Measurements from ENCODE around the gene SOX18. TPM values are rescaled to one million over a fixed set of nuclear protein-coding genes. Genes with fewer than 3 reads are reported as not detected.

The SOX18 gene
- total and polyA plus RNA-seq, 2 of the 13 experiments (the other 11 are each of a cell fraction or from before 2014, with no cell fraction given), result 1.6 to 1.9 TPM

DNA sequence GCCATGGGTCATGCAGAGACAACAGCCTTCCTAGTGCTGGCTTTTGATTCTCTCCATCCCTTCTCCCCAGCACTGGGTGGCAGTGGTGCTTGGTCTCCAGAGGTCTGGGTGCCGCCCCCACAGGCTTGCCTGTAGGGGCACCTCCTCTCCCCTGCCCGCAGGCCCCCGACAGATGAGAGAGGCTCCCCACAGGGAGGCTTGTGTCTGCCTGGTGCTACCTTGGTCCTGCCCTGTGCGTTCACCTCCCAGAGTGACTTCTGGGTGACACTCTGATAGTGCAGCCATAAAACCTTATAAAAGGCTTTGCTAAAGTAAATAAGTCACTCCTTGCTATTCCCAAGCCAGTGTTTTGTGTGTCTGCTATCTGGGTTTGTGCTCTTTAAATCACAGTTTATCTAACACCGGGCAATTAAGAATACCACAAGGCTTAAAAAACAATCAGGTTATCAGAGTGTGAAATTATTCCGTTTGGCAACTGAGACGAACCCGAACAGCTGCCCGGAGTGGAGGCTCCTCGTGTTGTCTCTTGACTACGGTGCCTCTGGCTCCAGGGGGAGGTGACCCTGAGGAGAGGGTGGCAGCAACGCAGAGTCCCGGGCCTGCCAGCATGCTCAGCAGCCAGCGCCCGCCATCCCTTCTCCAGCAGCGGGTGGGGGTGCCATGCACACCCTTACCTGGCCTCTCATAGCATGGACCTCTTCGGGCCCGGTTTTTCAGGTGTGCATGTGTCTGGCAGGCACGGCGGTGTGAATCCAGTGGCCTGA is 18.9 kb downstream of the SOX18 start:
- in situ Hi-C loops (cut with HindIII; ENCODE audit: extremely low pct_ligation_motif_present, low pct_unique_long_range_greater_than_20kb) (no loop called here), intact Hi-C loops (cut with micrococcal nuclease; ENCODE audit: unreplicated experiment) (no loop called here)
- no peak overlapping the region for H3K27ac ChIP-seq (ENCODE audit: extremely low read length, insufficient read depth, low read length)
- no peaks in the 10 kb centered on the region for H4K20me1 ChIP-seq (ENCODE audit: insufficient read depth, low read length)
- no peak for DNase-seq (ENCODE audit: low spot score)
- no peak overlapping the region for H3K4me2 ChIP-seq (ENCODE audit: low read depth, low read length)
- H2AFZ ChIP-seq (ENCODE audit: low read length), result no peak overlapping the region
- FAIRE-seq, result no peak
- H3K4me1 ChIP-seq (ENCODE audit: insufficient read depth, low read length), result peaks cover 12% of the 10 kb centered on the region
- no peak overlapping the region for H3K9ac ChIP-seq (ENCODE audit: insufficient read depth, low read depth, low read length)
- POLR2A ChIA-PET, result no interaction called here
- TF ChIP-seq, protein P1, sequence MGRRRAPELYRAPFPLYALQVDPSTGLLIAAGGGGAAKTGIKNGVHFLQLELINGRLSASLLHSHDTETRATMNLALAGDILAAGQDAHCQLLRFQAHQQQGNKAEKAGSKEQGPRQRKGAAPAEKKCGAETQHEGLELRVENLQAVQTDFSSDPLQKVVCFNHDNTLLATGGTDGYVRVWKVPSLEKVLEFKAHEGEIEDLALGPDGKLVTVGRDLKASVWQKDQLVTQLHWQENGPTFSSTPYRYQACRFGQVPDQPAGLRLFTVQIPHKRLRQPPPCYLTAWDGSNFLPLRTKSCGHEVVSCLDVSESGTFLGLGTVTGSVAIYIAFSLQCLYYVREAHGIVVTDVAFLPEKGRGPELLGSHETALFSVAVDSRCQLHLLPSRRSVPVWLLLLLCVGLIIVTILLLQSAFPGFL (CRISPR knock-in tag; IDR thresholded peaks at IDR 0.05), result no peak
- peak; percentile 75 for TF ChIP-seq AGO2 (optimal IDR thresholded peaks at IDR 0.05; ENCODE audit: low read depth, low read length)
- H3K27me3 ChIP-seq (ENCODE audit: control insufficient read depth in 1 of 2, insufficient read depth in 2 of 2, low read length in 2 of 2), result no peaks in the 10 kb centered on the region
- no peak for ATAC-seq
- peaks cover 56 to 78% of the 10 kb centered on the region in 2 experiments for H3K36me3 ChIP-seq (replicated peaks in 1 of 2; ENCODE audit: control insufficient read depth in 1 of 2, insufficient read depth in 2 of 2, low read length in 2 of 2)
- H3K4me3 ChIP-seq (replicated peaks in 1 of 3; ENCODE audit: insufficient read depth in 1 of 3, low read depth in 2 of 3, low read length in 3 of 3), result no peak overlapping the region
- H3K79me2 ChIP-seq (ENCODE audit: insufficient read depth, low read length), result no peaks in the 10 kb centered on the region
- WGBS (ENCODE audit: low lambda C conversion rate), result 98% methylated on average over 20 of the region's 20 CpGs
- BruUV-seq (replicated peaks), result no TSS peak
- CTCF ChIA-PET (ENCODE audit: low intra/inter-chr PET ratio, low total read pairs), result no interaction called here
- no peaks in the 10 kb centered on the region for H3K9me3 ChIP-seq (ENCODE audit: low read length)

DNA sequence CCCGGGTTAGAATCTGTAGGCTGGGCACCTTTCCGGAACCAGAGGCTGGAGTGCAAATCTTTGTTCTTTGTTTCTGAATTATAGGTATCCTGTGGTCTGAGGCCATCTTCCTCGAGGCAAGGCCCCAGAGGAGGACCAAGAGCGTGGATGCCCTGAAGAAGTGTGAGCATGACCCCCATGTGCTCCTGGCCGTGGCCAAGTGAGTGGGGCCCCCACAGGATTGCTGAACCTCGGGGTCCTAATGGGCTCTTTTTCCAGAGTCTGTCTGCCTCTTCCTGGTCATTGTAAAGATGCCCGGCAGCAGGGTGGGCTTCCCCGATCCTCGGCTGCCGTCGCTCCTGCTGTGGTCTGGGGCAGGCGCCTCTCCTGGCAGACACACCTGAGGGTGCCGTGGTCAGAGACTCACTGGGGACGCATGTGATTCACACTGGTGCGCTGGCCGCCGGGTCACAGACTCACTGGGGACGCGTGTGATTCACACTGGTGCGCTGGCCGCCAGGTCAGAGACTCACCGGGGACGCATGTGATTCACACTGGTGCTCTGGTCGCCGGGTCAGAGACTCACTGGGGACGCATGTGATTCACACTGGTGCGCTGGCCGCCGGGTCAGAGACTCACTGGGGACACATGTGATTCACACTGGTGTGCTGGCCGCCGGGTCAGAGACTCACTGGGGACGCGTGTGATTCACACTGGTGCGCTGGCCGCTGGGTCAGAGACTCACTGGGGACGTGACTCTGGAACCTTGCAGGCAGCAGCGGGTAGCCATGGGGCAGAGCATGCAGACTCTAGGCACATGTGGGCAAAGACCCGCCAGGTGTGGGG is 19.9 kb downstream of the SOX18 start:
- Histone ChIP-seq H3K9ac (ENCODE audit: insufficient read depth, low read depth, low read length) (no peak overlapping the region), H3K36me3 (replicated peaks in 1 of 2; ENCODE audit: control insufficient read depth in 1 of 2, insufficient read depth in 2 of 2, low read length in 2 of 2) (peaks cover 59 to 76% of the 10 kb centered on the region in 2 experiments), H4K20me1 (ENCODE audit: insufficient read depth, low read length) (no peaks in the 10 kb centered on the region), H3K4me2 (ENCODE audit: low read depth, low read length) (no peak overlapping the region), H3K9me3 (ENCODE audit: low read length) (no peaks in the 10 kb centered on the region), H3K27me3 (ENCODE audit: control insufficient read depth in 1 of 2, insufficient read depth in 2 of 2, low read length in 2 of 2) (no peaks in the 10 kb centered on the region), H3K4me1 (ENCODE audit: insufficient read depth, low read length) (peaks cover 12% of the 10 kb centered on the region), H3K79me2 (ENCODE audit: insufficient read depth, low read length) (peaks cover 4% of the 10 kb centered on the region), H3K4me3 (replicated peaks in 1 of 3; ENCODE audit: insufficient read depth in 1 of 3, low read depth in 2 of 3, low read length in 3 of 3) (no peak overlapping the region), H2AFZ (ENCODE audit: low read length) (no peak overlapping the region), H3K27ac (ENCODE audit: extremely low read length, insufficient read depth, low read length) (no peak overlapping the region)
- POLR2A ChIA-PET, result no interaction called here
- 97% methylated on average over 27 of the region's 38 CpGs for WGBS (ENCODE audit: low lambda C conversion rate)
- CTCF ChIA-PET (ENCODE audit: low intra/inter-chr PET ratio, low total read pairs), result no interaction called here
- no TSS peak for BruUV-seq (replicated peaks)
- DNase-seq (ENCODE audit: low spot score) (no peak), FAIRE-seq (no peak), ATAC-seq (no peak)
- peak; percentile 68 for TF ChIP-seq AGO2 (optimal IDR thresholded peaks at IDR 0.05; ENCODE audit: low read depth, low read length)
- TF ChIP-seq ZNF431 (CRISPR knock-in tag; IDR thresholded peaks at IDR 0.05; ENCODE audit: borderline replicate concordance, low read depth), result no peak
- TF ChIP-seq, protein P2, sequence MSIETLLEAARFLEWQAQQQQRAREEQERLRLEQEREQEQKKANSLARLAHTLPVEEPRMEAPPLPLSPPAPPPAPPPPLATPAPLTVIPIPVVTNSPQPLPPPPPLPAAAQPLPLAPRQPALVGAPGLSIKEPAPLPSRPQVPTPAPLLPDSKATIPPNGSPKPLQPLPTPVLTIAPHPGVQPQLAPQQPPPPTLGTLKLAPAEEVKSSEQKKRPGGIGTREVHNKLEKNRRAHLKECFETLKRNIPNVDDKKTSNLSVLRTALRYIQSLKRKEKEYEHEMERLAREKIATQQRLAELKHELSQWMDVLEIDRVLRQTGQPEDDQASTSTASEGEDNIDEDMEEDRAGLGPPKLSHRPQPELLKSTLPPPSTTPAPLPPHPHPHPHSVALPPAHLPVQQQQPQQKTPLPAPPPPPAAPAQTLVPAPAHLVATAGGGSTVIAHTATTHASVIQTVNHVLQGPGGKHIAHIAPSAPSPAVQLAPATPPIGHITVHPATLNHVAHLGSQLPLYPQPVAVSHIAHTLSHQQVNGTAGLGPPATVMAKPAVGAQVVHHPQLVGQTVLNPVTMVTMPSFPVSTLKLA (IDR thresholded peaks at IDR 0.05), result peak; percentile 43
- 0 out of 2 replicates have a peak, but pooled peaks have one; percentile 42 for TF ChIP-seq RBFOX2 (IDR thresholded peaks at IDR 0.05; ENCODE audit: low read depth, low read length)
- TF ChIP-seq, protein P3, sequence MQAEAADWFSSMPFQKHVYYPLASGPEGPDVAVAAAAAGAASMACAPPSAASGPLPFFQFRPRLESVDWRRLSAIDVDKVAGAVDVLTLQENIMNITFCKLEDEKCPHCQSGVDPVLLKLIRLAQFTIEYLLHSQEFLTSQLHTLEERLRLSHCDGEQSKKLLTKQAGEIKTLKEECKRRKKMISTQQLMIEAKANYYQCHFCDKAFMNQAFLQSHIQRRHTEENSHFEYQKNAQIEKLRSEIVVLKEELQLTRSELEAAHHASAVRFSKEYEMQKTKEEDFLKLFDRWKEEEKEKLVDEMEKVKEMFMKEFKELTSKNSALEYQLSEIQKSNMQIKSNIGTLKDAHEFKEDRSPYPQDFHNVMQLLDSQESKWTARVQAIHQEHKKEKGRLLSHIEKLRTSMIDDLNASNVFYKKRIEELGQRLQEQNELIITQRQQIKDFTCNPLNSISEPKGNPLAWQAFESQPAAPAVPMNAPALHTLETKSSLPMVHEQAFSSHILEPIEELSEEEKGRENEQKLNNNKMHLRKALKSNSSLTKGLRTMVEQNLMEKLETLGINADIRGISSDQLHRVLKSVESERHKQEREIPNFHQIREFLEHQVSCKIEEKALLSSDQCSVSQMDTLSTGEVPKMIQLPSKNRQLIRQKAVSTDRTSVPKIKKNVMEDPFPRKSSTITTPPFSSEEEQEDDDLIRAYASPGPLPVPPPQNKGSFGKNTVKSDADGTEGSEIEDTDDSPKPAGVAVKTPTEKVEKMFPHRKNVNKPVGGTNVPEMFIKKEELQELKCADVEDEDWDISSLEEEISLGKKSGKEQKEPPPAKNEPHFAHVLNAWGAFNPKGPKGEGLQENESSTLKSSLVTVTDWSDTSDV (CRISPR knock-in tag; IDR thresholded peaks at IDR 0.05), result peak; percentile 53; the same call in 1 of the 2 replicates
- intact Hi-C loops (cut with micrococcal nuclease; ENCODE audit: unreplicated experiment), result no loop called here
- in situ Hi-C loops (cut with HindIII; ENCODE audit: extremely low pct_ligation_motif_present, low pct_unique_long_range_greater_than_20kb), result no loop called here

Data from HepG2 (cell line).